Ectodermal cell (in vitro differentiated cells): Measurements from ENCODE around the gene SCIMP.
"Not testable (repeated sequence)": the region's sequence is repeated elsewhere in the genome, so short reads cannot be mapped to it uniquely, and the experiment has no call there.

Source experiments
- H3K27ac ChIP-seq: 2 replicates; pipeline ENCODE4 v1.7.0; 2013; ENCODE audit warnings: mild to moderate bottlenecking, low read depth, low read length; ENCODE audit not compliant: insufficient read depth, poor library complexity, severe bottlenecking
- H3K27me3 ChIP-seq: 2 replicates; pipeline ENCODE4 v1.7.0; 2013; ENCODE audit warnings: mild to moderate bottlenecking, low read length; ENCODE audit not compliant: insufficient read depth, control insufficient read depth, poor library complexity, severe bottlenecking
- H3K36me3 ChIP-seq: one replicate; pipeline ENCODE4 v1.7.0; 2013; ENCODE audit warnings: low read length; ENCODE audit not compliant: control insufficient read depth, insufficient read depth
- H3K4me1 ChIP-seq: one replicate; pipeline ENCODE4 v1.7.0; 2013; ENCODE audit warnings: low read length; ENCODE audit not compliant: control insufficient read depth, insufficient read depth
- H3K4me3 ChIP-seq: 2 replicates; pipeline ENCODE4 v1.7.0; 2013; ENCODE audit warnings: low read depth, low read length, control low read depth; ENCODE audit not compliant: insufficient read depth
- H3K9me3 ChIP-seq: 2 replicates; pipeline ENCODE4 v1.7.0; 2013; ENCODE audit warnings: mild to moderate bottlenecking, low read length, moderate library complexity; ENCODE audit not compliant: control insufficient read depth
- WGBS, 2 experiments: methylation state at CpG; one replicate each; pipeline ENCODE4 v1.1.7; 2013; ENCODE audit warnings: missing lambda C conversion rate in 2 of 2; 5-methylcytosine and 5-hydroxymethylcytosine counted together

SCIMP gene

GRCh38 chr17:5184288-5184687 is 50.4 kb downstream of the SCIMP start:
- Histone ChIP-seq H3K4me1 (no peaks in the 10 kb centered on the region), H3K4me3 (no peak overlapping the region), H3K9me3 (peaks cover 38% of the 10 kb centered on the region), H3K27me3 (no peaks in the 10 kb centered on the region), H3K27ac (no peak overlapping the region), H3K36me3 (peaks cover 41% of the 10 kb centered on the region)
- WGBS, 2 experiments = 94 to 98% methylated on average over 2 of the region's 2 CpGs

- Histone ChIP-seq H3K27me3 (no peaks in the 10 kb centered on the region), H3K9me3 (peaks cover 45% of the 10 kb centered on the region), H3K4me1 (no peaks in the 10 kb centered on the region), H3K27ac (no peak overlapping the region), H3K4me3 (no peak overlapping the region), H3K36me3 (peaks cover 39% of the 10 kb centered on the region)
Measured at GRCh38 chr17:5183410-5183793, 51.3 kb downstream of the SCIMP start.

GRCh38 chr17:5182597-5183409 is 51.9 kb downstream of the SCIMP start:
- H3K4me1 ChIP-seq = no peaks in the 10 kb centered on the region
- H3K4me3 ChIP-seq = no peak overlapping the region
- H3K9me3 ChIP-seq = peaks cover 44% of the 10 kb centered on the region
- 96 to 97% methylated on average over 6 of the region's 6 CpGs for WGBS, 2 experiments
- peaks cover 34% of the 10 kb centered on the region for H3K36me3 ChIP-seq
- H3K27ac ChIP-seq = no peak overlapping the region
- H3K27me3 ChIP-seq = no peaks in the 10 kb centered on the region

GRCh38 chr17:5181509-5182305 is 53.0 kb downstream of the SCIMP start:
- Histone ChIP-seq H3K9me3 (peaks cover 43% of the 10 kb centered on the region), H3K27me3 (no peaks in the 10 kb centered on the region), H3K36me3 (peaks cover 23% of the 10 kb centered on the region), H3K4me3 (no peak overlapping the region), H3K27ac (no peak overlapping the region), H3K4me1 (no peaks in the 10 kb centered on the region)
- WGBS, 2 experiments = 94 to 95% methylated on average over 10 of the region's 10 CpGs

- no peak overlapping the region for H3K4me3 ChIP-seq
- WGBS, 2 experiments = 94 to 96% methylated on average over 12 of the region's 12 CpGs
- no peaks in the 10 kb centered on the region for H3K27me3 ChIP-seq
- H3K36me3 ChIP-seq = peaks cover 21% of the 10 kb centered on the region
- H3K9me3 ChIP-seq = peaks cover 32% of the 10 kb centered on the region
- H3K4me1 ChIP-seq = no peaks in the 10 kb centered on the region
- H3K27ac ChIP-seq = no peak overlapping the region
Measured at GRCh38 chr17:5179003-5179402, 55.7 kb downstream of the SCIMP start.

GRCh38 chr17:5175027-5175426 is 59.6 kb downstream of the SCIMP start:
- WGBS, 2 experiments = 94 to 95% methylated on average over 7 of the region's 7 CpGs
- H3K4me1 ChIP-seq, H3K27me3 ChIP-seq, H3K9me3 ChIP-seq, H3K27ac ChIP-seq, H3K36me3 ChIP-seq, H3K4me3 ChIP-seq: not testable (repeated sequence)

- WGBS, 2 experiments = 86 to 93% methylated on average over 3 of the region's 7 CpGs
Measured at GRCh38 chr17:5165791-5166564, 68.7 kb downstream of the SCIMP start.

GRCh38 chr17:5164436-5164835 is 70.2 kb downstream of the SCIMP start:
- Histone ChIP-seq H3K4me1 (no peaks in the 10 kb centered on the region), H3K27ac (no peak overlapping the region), H3K27me3 (no peaks in the 10 kb centered on the region), H3K9me3 (no peaks in the 10 kb centered on the region), H3K36me3 (no peaks in the 10 kb centered on the region), H3K4me3 (no peak overlapping the region)
- 92 to 98% methylated on average over 6 of the region's 6 CpGs for WGBS, 2 experiments

More at GRCh38 chr17:5165791-5166564, 68.7 kb downstream of the SCIMP start:
- not testable (repeated sequence) for H3K4me3 ChIP-seq, H3K4me1 ChIP-seq, H3K27ac ChIP-seq, H3K36me3 ChIP-seq, H3K27me3 ChIP-seq, H3K9me3 ChIP-seq

GRCh38 chr17:5161793-5162192 is 72.9 kb downstream of the SCIMP start:
- WGBS, 2 experiments = 93 to 97% methylated on average over 3 of the region's 3 CpGs
- H3K27me3 ChIP-seq, H3K4me3 ChIP-seq, H3K36me3 ChIP-seq, H3K9me3 ChIP-seq, H3K4me1 ChIP-seq, H3K27ac ChIP-seq: not testable (repeated sequence)

- not testable (repeated sequence) for H3K4me1 ChIP-seq, H3K36me3 ChIP-seq, H3K27me3 ChIP-seq, H3K9me3 ChIP-seq, H3K27ac ChIP-seq, H3K4me3 ChIP-seq
- WGBS, 2 experiments = no CpG with 5 or more reads among the region's 1 CpG
Measured at GRCh38 chr17:5160702-5161101, 74.0 kb downstream of the SCIMP start.
